ENCODE data around the gene CREB3L2. TPM values are rescaled to one million over a fixed set of nuclear protein-coding genes. Genes with fewer than 3 reads are reported as not detected.

The CREB3L2 gene
- total and polyA plus RNA-seq, 10 of the 15 experiments (the other 5 are each of a cell fraction or from before 2014, with no cell fraction given) = 6.4 to 67.1 (median 26.2) TPM

GRCh38 chr7:137869260-137869659, 132.6 kb downstream of the CREB3L2 start:
- no peak overlapping the region for H3K4me2 ChIP-seq (ENCODE audit: control insufficient read depth, insufficient read depth)
- RAD21 ChIA-PET (ENCODE audit: unreplicated experiment) = interaction anchor here (1.3 kb wide), 1 partner anchor 26 kb away, joined by 4 read pairs; no protein-coding TSS in a partner anchor
- 86% methylated on average over 3 of the region's 3 CpGs for WGBS (ENCODE audit: insufficient coverage, insufficient replicate concordance, low lambda C conversion rate, missing lambda C conversion rate)
- H3K27ac ChIP-seq (ENCODE audit: control insufficient read depth, insufficient read depth) = no peak overlapping the region
- H3K9ac ChIP-seq (ENCODE audit: control insufficient read depth, insufficient read depth, low read length) = no peak overlapping the region
- SMC1A ChIA-PET (ENCODE audit: uncharacterized antibody, unreplicated experiment) = interaction anchor here (1.1 kb wide), 1 partner anchor 201 kb away, joined by 4 read pairs; no protein-coding TSS in a partner anchor
- intact Hi-C loops (cut with micrococcal nuclease; ENCODE audit: unreplicated experiment) (no loop called here), in situ Hi-C loops (cut with MboI) (no loop called here)
- H3K27me3 ChIP-seq (replicated peaks in 1 of 2; ENCODE audit: control insufficient read depth in 2 of 2, insufficient read depth in 2 of 2, low read length in 1 of 2) = no peaks in the 10 kb centered on the region
- no TSS peak for BruUV-seq (replicated peaks)
- CTCF ChIA-PET = interaction anchor here (1.8 kb wide), 1 partner anchor 213 kb away, joined by 7 read pairs; no protein-coding TSS in a partner anchor
- no peak for FAIRE-seq
- TF ChIP-seq MYC (IDR thresholded peaks at IDR 0.05; ENCODE audit: insufficient read depth, insufficient read length, insufficient replicate concordance, low read length, severe bottlenecking) (no peak), POLR2A (IDR thresholded peaks at IDR 0.05; ENCODE audit: low read depth, low read length) (no peak), LARP7 (IDR thresholded peaks at IDR 0.05) (no peak), ZZZ3 (IDR thresholded peaks at IDR 0.05; ENCODE audit: control insufficient read depth, insufficient read length, low read depth) (no peak), ZNF274 (IDR thresholded peaks at IDR 0.05; ENCODE audit: insufficient read depth, insufficient read length) (no peak), ZBTB11 (CRISPR knock-in tag; IDR thresholded peaks at IDR 0.05) (no peak), SKIL (IDR thresholded peaks at IDR 0.05; ENCODE audit: low read depth, poor library complexity, severe bottlenecking) (no peak)
- no peak overlapping the region for H2AFZ ChIP-seq (ENCODE audit: control insufficient read depth, low read depth, low read length)
- H3K9me3 ChIP-seq (replicated peaks; ENCODE audit: control insufficient read depth, insufficient read depth, low read length) = no peaks in the 10 kb centered on the region; the same call in 2 of the 3 replicates
- H3K4me3 ChIP-seq = no peak overlapping the region
- no peaks in the 10 kb centered on the region for H3K79me2 ChIP-seq (ENCODE audit: control insufficient read depth, insufficient read depth, low read length)
- ATAC-seq = no peak
- POLR2A ChIA-PET = no interaction called here
- peaks cover 0 to 9% of the 10 kb centered on the region in 2 experiments; a peak in 1 of 4 replicates for H3K36me3 ChIP-seq (ENCODE audit: control insufficient read depth in 2 of 2, insufficient read depth in 2 of 2, low read length in 1 of 2)
- no peaks in the 10 kb centered on the region for H4K20me1 ChIP-seq (ENCODE audit: control insufficient read depth, insufficient read depth)
- no peak for DNase-seq (ENCODE audit: low read depth, low spot score)
- H3K4me1 ChIP-seq (ENCODE audit: control insufficient read depth, insufficient read depth, low read length) = no peaks in the 10 kb centered on the region

Measured in GM12878 (cell line).